ENCODE results near the gene FGD3. TPM values are rescaled to one million over a fixed set of nuclear protein-coding genes. Genes with fewer than 3 reads are reported as not detected.

FGD3 gene
- total and polyA plus RNA-seq, 2 of the 8 experiments (the other 6 are each of a cell fraction or from before 2014, with no cell fraction given) = 1.4 to 1.9 TPM

- TF ChIP-seq EP300 (IDR thresholded peaks at IDR 0.05; ENCODE audit: borderline replicate concordance in 1 of 2, low read depth in 2 of 2, low read length in 2 of 2) (no peak), SIRT6 (IDR thresholded peaks at IDR 0.05; ENCODE audit: low read length) (no peak)
- TF ChIP-seq, protein P1, sequence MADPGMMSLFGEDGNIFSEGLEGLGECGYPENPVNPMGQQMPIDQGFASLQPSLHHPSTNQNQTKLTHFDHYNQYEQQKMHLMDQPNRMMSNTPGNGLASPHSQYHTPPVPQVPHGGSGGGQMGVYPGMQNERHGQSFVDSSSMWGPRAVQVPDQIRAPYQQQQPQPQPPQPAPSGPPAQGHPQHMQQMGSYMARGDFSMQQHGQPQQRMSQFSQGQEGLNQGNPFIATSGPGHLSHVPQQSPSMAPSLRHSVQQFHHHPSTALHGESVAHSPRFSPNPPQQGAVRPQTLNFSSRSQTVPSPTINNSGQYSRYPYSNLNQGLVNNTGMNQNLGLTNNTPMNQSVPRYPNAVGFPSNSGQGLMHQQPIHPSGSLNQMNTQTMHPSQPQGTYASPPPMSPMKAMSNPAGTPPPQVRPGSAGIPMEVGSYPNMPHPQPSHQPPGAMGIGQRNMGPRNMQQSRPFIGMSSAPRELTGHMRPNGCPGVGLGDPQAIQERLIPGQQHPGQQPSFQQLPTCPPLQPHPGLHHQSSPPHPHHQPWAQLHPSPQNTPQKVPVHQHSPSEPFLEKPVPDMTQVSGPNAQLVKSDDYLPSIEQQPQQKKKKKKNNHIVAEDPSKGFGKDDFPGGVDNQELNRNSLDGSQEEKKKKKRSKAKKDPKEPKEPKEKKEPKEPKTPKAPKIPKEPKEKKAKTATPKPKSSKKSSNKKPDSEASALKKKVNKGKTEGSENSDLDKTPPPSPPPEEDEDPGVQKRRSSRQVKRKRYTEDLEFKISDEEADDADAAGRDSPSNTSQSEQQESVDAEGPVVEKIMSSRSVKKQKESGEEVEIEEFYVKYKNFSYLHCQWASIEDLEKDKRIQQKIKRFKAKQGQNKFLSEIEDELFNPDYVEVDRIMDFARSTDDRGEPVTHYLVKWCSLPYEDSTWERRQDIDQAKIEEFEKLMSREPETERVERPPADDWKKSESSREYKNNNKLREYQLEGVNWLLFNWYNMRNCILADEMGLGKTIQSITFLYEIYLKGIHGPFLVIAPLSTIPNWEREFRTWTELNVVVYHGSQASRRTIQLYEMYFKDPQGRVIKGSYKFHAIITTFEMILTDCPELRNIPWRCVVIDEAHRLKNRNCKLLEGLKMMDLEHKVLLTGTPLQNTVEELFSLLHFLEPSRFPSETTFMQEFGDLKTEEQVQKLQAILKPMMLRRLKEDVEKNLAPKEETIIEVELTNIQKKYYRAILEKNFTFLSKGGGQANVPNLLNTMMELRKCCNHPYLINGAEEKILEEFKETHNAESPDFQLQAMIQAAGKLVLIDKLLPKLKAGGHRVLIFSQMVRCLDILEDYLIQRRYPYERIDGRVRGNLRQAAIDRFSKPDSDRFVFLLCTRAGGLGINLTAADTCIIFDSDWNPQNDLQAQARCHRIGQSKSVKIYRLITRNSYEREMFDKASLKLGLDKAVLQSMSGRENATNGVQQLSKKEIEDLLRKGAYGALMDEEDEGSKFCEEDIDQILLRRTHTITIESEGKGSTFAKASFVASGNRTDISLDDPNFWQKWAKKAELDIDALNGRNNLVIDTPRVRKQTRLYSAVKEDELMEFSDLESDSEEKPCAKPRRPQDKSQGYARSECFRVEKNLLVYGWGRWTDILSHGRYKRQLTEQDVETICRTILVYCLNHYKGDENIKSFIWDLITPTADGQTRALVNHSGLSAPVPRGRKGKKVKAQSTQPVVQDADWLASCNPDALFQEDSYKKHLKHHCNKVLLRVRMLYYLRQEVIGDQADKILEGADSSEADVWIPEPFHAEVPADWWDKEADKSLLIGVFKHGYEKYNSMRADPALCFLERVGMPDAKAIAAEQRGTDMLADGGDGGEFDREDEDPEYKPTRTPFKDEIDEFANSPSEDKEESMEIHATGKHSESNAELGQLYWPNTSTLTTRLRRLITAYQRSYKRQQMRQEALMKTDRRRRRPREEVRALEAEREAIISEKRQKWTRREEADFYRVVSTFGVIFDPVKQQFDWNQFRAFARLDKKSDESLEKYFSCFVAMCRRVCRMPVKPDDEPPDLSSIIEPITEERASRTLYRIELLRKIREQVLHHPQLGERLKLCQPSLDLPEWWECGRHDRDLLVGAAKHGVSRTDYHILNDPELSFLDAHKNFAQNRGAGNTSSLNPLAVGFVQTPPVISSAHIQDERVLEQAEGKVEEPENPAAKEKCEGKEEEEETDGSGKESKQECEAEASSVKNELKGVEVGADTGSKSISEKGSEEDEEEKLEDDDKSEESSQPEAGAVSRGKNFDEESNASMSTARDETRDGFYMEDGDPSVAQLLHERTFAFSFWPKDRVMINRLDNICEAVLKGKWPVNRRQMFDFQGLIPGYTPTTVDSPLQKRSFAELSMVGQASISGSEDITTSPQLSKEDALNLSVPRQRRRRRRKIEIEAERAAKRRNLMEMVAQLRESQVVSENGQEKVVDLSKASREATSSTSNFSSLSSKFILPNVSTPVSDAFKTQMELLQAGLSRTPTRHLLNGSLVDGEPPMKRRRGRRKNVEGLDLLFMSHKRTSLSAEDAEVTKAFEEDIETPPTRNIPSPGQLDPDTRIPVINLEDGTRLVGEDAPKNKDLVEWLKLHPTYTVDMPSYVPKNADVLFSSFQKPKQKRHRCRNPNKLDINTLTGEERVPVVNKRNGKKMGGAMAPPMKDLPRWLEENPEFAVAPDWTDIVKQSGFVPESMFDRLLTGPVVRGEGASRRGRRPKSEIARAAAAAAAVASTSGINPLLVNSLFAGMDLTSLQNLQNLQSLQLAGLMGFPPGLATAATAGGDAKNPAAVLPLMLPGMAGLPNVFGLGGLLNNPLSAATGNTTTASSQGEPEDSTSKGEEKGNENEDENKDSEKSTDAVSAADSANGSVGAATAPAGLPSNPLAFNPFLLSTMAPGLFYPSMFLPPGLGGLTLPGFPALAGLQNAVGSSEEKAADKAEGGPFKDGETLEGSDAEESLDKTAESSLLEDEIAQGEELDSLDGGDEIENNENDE (IDR thresholded peaks at IDR 0.05; ENCODE audit: insufficient replicate concordance, low read length) = no peak
Observed at GRCh38 chr9:92963831-92964606, 16.7 kb downstream of the FGD3 start (continued).

Measured in H1 (cell line).